IPS-11a (cell line): ENCODE data around the gene U2AF2.

Experiments
- H3K4me3 ChIP-seq: one replicate; pipeline ENCODE4 v1.5.1; 2013; ENCODE audit warnings: low read depth, low read length, control low read depth

U2AF2 gene

GRCh38 chr19:55687281-55688201 lies 32.7 kb downstream of the U2AF2 start:
- H3K4me3 ChIP-seq = no peak overlapping the region

GRCh38 chr19:55688422-55689218 lies 33.8 kb downstream of the U2AF2 start:
- H3K4me3 ChIP-seq = no peak overlapping the region

- H3K4me3 ChIP-seq = no peak overlapping the region
Observed at GRCh38 chr19:55689411-55690108, 34.7 kb downstream of the U2AF2 start.

GRCh38 chr19:55690109-55690768 lies 35.4 kb downstream of the U2AF2 start:
- H3K4me3 ChIP-seq = no peak overlapping the region

GRCh38 chr19:55690769-55691545 lies 36.1 kb downstream of the U2AF2 start:
- H3K4me3 ChIP-seq = no peak overlapping the region

- no peak overlapping the region for H3K4me3 ChIP-seq
Observed at GRCh38 chr19:55691561-55692481, 37.0 kb downstream of the U2AF2 start.

GRCh38 chr19:55692681-55693081 lies 37.8 kb downstream of the U2AF2 start:
- H3K4me3 ChIP-seq = no peak overlapping the region

- no peak overlapping the region for H3K4me3 ChIP-seq
Observed at GRCh38 chr19:55693336-55693974, 38.6 kb downstream of the U2AF2 start.

- H3K4me3 ChIP-seq = no peak overlapping the region
Observed at GRCh38 chr19:55694241-55694655, 39.4 kb downstream of the U2AF2 start.

GRCh38 chr19:55694656-55695491 lies 40.0 kb downstream of the U2AF2 start:
- H3K4me3 ChIP-seq = no peak overlapping the region

- no peak overlapping the region for H3K4me3 ChIP-seq
Observed at GRCh38 chr19:55695511-55696290, 40.9 kb downstream of the U2AF2 start.

GRCh38 chr19:55696301-55697068 lies 41.6 kb downstream of the U2AF2 start:
- H3K4me3 ChIP-seq = no peak overlapping the region

- H3K4me3 ChIP-seq = no peak overlapping the region
Observed at GRCh38 chr19:55697069-55697440, 42.2 kb downstream of the U2AF2 start.

GRCh38 chr19:55697698-55698097 lies 42.9 kb downstream of the U2AF2 start:
- no peak overlapping the region for H3K4me3 ChIP-seq

- no peak overlapping the region for H3K4me3 ChIP-seq
Observed at GRCh38 chr19:55698256-55698655, 43.4 kb downstream of the U2AF2 start.

GRCh38 chr19:55699221-55699620 lies 44.4 kb downstream of the U2AF2 start:
- H3K4me3 ChIP-seq = no peak overlapping the region
